Loucy (cell line): ENCODE data around the gene ROBO2.

Source experiments
- CTCF ChIP-seq: fragments of 200-600 bp; sonication (generic); conservative IDR thresholded peaks from 2 replicates; pipeline ENCODE4 v1.5.1; 2014; ENCODE audit warnings: mild to moderate bottlenecking, antibody characterized with exemption, low read length
- EZH2phosphoT487 ChIP-seq: fragments of 200-600 bp; IDR thresholded peaks from 2 replicates; pipeline ENCODE4 v1.6.1; 2018; ENCODE audit warnings: antibody characterized with exemption, mild to moderate bottlenecking, moderate library complexity, borderline replicate concordance

GRCh38 chr3:77456431-77456830 is 416.5 kb downstream of the ROBO2 start:
- TF ChIP-seq CTCF: no peak
- no peak for TF ChIP-seq EZH2phosphoT487
